Hepatocyte (in vitro differentiated cells): ENCODE data around the gene NR4A1.

Source experiments
- EZH2 ChIP-seq: fragments of 200-600 bp; sonication (generic); IDR thresholded peaks from 2 replicates; pipeline ENCODE4 v1.6.1; 2016; ENCODE audit warnings: antibody characterized with exemption, mild to moderate bottlenecking, borderline replicate concordance
- TF ChIP-seq, protein P1 (sequence below): fragments of 200-600 bp; sonication (generic); IDR thresholded peaks from 2 replicates; pipeline ENCODE4 v1.5.1; 2016; ENCODE audit warnings: antibody characterized with exemption, mild to moderate bottlenecking; ENCODE audit not compliant: poor library complexity

GRCh38 chr12:52081263-52081733, 30.1 kb downstream of the NR4A1 start:
- TF ChIP-seq, protein P1, sequence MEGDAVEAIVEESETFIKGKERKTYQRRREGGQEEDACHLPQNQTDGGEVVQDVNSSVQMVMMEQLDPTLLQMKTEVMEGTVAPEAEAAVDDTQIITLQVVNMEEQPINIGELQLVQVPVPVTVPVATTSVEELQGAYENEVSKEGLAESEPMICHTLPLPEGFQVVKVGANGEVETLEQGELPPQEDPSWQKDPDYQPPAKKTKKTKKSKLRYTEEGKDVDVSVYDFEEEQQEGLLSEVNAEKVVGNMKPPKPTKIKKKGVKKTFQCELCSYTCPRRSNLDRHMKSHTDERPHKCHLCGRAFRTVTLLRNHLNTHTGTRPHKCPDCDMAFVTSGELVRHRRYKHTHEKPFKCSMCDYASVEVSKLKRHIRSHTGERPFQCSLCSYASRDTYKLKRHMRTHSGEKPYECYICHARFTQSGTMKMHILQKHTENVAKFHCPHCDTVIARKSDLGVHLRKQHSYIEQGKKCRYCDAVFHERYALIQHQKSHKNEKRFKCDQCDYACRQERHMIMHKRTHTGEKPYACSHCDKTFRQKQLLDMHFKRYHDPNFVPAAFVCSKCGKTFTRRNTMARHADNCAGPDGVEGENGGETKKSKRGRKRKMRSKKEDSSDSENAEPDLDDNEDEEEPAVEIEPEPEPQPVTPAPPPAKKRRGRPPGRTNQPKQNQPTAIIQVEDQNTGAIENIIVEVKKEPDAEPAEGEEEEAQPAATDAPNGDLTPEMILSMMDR, result no peak
- TF ChIP-seq EZH2, result no peak
